GM13976 (cell line): Measurements from ENCODE around the gene EHF.

Source experiments
- DNase-seq: peaks from one replicate; pipeline ENCODE4 v3.0.0; 2012; ENCODE audit warnings: low spot score
- in situ Hi-C: fragments of 300-500 bp; cut with MboI; formaldehyde crosslinking; loops from one replicate; pipeline ENCODE4 v1.12.0; 2022; ENCODE audit warnings: low sequenced_read_pairs, mixed read lengths, inconsistent platforms; ENCODE audit not compliant: unreplicated experiment
- TF ChIP-seq, protein P1 (sequence below): IDR thresholded peaks from 2 replicates; pipeline ENCODE4 v1.5.1; 2012; ENCODE audit warnings: borderline replicate concordance, mild to moderate bottlenecking; ENCODE audit not compliant: insufficient read depth; ENCODE audit errors: extremely low read depth, missing control alignments, control extremely low read depth

The EHF gene

DNA sequence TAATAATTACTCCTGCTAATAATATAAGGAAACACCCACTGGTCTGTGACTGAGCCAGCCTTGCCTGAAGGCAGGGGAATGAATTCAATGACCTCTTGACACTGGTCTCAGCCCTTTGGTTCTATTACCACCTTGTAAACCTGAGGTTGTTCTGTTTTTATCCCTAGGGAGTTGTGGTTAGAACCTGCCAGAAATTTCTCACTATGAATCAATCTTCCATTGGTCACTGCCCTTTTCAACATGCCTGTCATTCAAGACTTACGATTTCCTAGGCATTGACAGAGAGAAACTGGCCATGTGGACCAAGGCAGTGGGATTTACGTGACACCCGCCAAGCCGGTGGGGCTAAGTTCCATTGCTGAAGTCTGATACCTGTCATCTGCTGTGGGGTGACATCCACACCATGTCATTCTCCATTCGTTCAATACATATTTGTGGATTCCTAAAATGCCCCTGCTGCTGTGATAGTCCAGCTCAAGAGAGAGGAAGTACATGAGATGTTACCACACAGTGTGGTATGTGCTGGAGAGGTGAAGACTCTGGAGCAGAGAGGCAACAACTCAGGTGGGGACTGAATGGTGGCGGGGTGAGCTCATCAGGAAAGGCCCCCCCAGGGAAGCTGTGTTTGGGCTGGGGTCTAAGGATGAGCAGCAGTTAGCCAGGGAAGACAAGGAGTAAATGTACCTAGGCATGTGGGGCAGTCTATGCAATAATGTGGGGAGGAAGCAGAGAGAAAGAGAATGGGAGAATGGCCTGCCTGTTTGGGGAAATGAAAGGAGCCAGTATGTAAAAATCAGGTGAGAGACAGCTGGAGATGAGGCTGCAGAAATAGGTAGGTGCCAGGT is 15.2 kb upstream of the EHF start:
- in situ Hi-C loops: no loop called here
- TF ChIP-seq, protein P1, sequence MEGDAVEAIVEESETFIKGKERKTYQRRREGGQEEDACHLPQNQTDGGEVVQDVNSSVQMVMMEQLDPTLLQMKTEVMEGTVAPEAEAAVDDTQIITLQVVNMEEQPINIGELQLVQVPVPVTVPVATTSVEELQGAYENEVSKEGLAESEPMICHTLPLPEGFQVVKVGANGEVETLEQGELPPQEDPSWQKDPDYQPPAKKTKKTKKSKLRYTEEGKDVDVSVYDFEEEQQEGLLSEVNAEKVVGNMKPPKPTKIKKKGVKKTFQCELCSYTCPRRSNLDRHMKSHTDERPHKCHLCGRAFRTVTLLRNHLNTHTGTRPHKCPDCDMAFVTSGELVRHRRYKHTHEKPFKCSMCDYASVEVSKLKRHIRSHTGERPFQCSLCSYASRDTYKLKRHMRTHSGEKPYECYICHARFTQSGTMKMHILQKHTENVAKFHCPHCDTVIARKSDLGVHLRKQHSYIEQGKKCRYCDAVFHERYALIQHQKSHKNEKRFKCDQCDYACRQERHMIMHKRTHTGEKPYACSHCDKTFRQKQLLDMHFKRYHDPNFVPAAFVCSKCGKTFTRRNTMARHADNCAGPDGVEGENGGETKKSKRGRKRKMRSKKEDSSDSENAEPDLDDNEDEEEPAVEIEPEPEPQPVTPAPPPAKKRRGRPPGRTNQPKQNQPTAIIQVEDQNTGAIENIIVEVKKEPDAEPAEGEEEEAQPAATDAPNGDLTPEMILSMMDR: no peak
- DNase-seq: no peak

DNA sequence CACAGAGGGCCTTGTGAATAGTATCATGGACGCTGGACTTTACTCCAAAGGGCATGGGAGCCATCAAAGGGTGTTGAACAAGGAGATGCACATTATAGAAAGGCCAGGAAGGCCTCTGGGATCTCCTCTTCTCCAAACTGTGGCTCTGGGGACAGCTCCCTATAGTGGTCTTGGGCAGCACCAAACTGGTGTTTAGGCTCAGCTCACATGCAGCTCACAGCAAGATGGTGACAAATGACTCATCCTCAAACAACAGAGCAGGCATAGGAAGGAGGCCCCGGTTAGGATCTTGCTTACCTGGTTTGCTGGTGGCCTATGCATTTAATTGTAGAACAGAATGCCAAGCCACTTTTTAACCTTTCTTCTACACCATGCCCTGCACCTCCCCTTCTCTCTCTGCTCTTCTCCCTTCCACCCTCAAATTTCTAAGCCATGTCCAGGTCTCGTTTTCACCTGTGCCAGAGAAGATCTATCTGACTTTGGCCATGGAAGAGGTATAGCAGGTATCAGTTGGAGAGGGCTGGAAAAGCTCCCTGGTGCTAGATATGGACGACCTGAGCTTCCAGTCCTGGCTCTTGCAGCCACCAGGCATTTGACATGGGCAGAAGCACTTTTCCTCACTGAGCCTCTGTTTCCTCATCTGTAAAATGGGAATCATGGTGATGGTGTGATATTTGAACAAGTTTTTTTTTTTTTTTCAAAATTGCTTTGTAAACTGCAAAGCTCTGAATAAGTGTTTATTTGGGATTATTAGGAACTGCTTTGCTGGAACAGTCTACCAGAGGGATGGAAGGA is 14.4 kb upstream of the EHF start:
- DNase-seq: no peak
- in situ Hi-C loops: no loop called here
- TF ChIP-seq, protein P1: no peak

DNA sequence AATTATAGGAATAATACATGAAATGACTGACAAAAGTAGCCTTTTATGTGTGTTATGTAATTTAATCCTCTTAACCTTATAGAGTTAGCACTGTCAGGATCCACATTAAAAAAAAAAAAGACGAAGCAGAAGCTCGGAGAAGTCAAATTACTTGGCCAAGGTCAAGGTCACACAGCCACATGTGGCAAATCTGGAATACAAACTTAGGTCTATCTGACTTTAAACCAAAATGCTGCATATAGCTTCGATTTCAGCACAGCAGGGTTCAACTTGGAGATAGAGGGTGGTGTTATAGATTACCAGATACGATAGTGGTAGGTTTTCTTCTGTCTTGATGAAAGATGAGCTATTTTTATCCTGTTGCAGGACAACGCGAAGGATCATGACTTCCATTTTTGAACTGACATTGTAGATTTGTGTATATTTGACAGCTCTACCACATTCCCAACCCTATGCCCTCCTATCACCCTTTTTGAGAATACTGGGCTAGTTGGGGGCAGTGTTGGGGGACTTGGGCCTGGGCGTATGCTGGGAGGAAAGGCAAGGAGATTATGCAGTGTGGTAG is 11.6 kb upstream of the EHF start:
- DNase-seq: no peak
- in situ Hi-C loops: no loop called here
- TF ChIP-seq, protein P1: no peak

DNA sequence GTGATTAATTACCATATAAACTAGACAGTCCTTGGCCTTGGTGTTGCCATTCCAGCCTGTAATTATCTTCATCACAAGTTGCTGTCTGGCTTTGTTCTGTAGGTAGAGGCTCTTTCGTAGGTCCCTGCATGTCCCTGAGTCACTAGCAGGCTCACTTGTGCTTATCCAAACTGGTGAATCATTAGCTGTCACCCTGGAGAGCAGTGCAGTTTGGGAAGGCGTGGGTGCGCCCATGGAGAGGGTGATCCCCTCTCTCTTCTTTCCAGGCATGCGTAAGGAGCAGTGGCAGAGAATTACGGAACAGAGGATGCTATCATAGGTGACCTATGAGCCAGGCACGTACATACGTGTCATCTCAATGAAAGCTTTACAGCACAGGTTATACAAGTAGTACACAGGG is 11.0 kb upstream of the EHF start:
- in situ Hi-C loops: no loop called here
- DNase-seq: no peak

DNA sequence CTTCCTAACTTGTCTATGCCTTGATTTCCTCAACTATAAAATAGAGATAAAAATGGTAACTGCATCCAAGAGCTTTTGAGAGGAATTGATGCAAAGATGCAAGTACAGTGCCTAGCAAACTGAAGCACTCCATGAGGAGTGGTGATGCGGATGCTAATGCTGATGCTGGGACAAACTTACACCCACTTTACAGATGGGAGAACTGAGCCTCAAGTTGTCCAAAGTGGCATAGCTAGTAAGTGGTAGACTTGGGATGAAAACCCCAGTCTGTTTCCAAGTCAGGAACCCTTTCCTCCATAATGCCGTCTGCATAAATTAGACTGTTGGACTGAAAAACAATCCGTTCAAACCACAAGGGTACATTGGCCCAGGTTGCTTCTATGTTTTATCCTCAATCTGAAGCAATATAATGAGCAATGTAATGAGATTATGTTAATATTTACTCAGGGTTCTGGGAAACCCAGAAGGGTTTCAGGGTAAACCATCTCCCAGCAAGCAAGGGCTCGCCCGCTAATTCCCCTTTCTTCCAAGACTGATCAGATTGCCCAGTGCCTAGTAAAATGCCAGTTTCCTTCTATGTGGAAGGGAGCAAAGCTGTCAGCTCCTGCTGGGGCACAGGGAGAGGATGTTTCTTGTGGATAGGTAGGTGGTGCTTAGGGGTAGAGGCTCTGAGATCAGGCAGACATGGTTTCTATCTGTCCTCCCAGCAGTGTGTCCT is 10.4 kb upstream of the EHF start:
- no peak for DNase-seq
- TF ChIP-seq, protein P1: no peak
- in situ Hi-C loops: no loop called here

More for the DNA sequence above, 11.0 kb upstream of the EHF start:
- TF ChIP-seq, protein P1: no peak

DNA sequence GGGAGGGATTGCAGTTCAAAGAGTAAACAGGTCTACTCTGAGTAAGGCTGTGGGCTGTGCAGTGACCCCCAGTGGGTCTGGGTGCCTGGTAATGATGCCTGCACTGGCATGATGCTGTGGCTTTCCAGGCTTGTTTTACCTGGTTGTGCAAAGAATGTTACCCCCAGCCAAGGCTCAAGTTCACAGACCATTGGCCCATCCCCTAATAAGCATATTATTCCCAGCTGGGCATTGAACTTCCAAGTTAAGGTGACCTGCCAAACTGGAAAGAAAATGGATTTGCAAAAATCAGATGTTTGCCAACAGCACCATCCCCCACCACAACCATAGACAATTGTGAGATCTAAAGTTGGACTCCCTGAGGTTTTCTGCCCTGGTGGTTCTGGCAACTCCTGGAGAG is 7.9 kb upstream of the EHF start:
- TF ChIP-seq, protein P1: no peak
- in situ Hi-C loops: no loop called here
- no peak for DNase-seq
